HepG2 (cell line): Measurements from ENCODE around the gene CTCF. TPM values are rescaled to one million over a fixed set of nuclear protein-coding genes. Genes with fewer than 3 reads are reported as not detected.

ENCODE experiments used
- FOXO1 ChIP-seq: sonication (generic); formaldehyde crosslinking; IDR thresholded peaks from 2 replicates; pipeline ENCODE4 v1.4.0; 2020; ENCODE audit warnings: missing genetic modification reagents
- HHEX ChIP-seq: IDR thresholded peaks from 2 replicates; pipeline ENCODE4 v1.6.1; 2016; ENCODE audit warnings: control low read depth
- IRF2 ChIP-seq: IDR thresholded peaks from 2 replicates; pipeline ENCODE4 v1.6.1; 2018; ENCODE audit warnings: missing genetic modification reagents, missing compliant biosample characterization
- ISX ChIP-seq: sonication (generic); formaldehyde crosslinking; conservative IDR thresholded peaks from 2 replicates; pipeline ENCODE4 v1.5.0; 2020; ENCODE audit warnings: missing genetic modification reagents
- KDM3A ChIP-seq: IDR thresholded peaks from 2 replicates; pipeline ENCODE4 v1.6.1; 2018; ENCODE audit warnings: low read depth, missing compliant biosample characterization
- MED1 ChIP-seq: sonication (generic); formaldehyde crosslinking; IDR thresholded peaks from 2 replicates; pipeline ENCODE4 v1.4.0; 2020; ENCODE audit warnings: missing genetic modification reagents
- MXI1 ChIP-seq: IDR thresholded peaks from 3 replicates; pipeline ENCODE4 v1.6.1; 2012; ENCODE audit warnings: low read depth, low read length, inconsistent platforms, borderline replicate concordance
- MYC ChIP-seq: sonication (generic); formaldehyde crosslinking; IDR thresholded peaks from 2 replicates; pipeline ENCODE4 v1.9.0; 2021; ENCODE audit warnings: missing genetic modification reagents, borderline replicate concordance
- NFE2 ChIP-seq: sonication (generic); formaldehyde crosslinking; IDR thresholded peaks from 2 replicates; pipeline ENCODE4 v1.4.0; 2020; ENCODE audit warnings: missing genetic modification reagents
- NFYC ChIP-seq: IDR thresholded peaks from 2 replicates; pipeline ENCODE4 v1.6.1; 2016; ENCODE audit warnings: missing genetic modification reagents, missing compliant biosample characterization
- TBP ChIP-seq: sonication (generic); formaldehyde crosslinking; IDR thresholded peaks from 2 replicates; pipeline ENCODE4 v1.5.0; 2020; ENCODE audit warnings: missing genetic modification reagents
- TEF ChIP-seq: sonication (generic); formaldehyde crosslinking; IDR thresholded peaks from 2 replicates; pipeline ENCODE4 v1.5.0; 2020; ENCODE audit warnings: missing genetic modification reagents
- YEATS4 ChIP-seq: sonication (generic); formaldehyde crosslinking; IDR thresholded peaks from 2 replicates; pipeline ENCODE4 v1.4.0; 2020; ENCODE audit warnings: missing genetic modification reagents, borderline replicate concordance
- ZFP91 ChIP-seq: sonication (generic); formaldehyde crosslinking; IDR thresholded peaks from 2 replicates; pipeline ENCODE4 v1.9.0; 2022; ENCODE audit warnings: missing genetic modification reagents, mild to moderate bottlenecking, borderline replicate concordance
- ZNF121 ChIP-seq: sonication (generic); formaldehyde crosslinking; IDR thresholded peaks from 2 replicates; pipeline ENCODE4 v1.5.0; 2020; ENCODE audit warnings: mild to moderate bottlenecking, missing genetic modification reagents
- ZNF367 ChIP-seq: sonication (generic); formaldehyde crosslinking; IDR thresholded peaks from 2 replicates; pipeline ENCODE4 v1.4.0; 2020; ENCODE audit warnings: missing genetic modification reagents, borderline replicate concordance
- ZNF451 ChIP-seq: sonication (generic); formaldehyde crosslinking; IDR thresholded peaks from 2 replicates; pipeline ENCODE4 v1.5.0; 2020; ENCODE audit warnings: mild to moderate bottlenecking, missing genetic modification reagents
- ZNF501 ChIP-seq: sonication (generic); formaldehyde crosslinking; IDR thresholded peaks from 2 replicates; pipeline ENCODE4 v1.5.1; 2020; ENCODE audit warnings: mild to moderate bottlenecking, moderate library complexity, missing genetic modification reagents
- ZNF546 ChIP-seq: sonication (generic); formaldehyde crosslinking; conservative IDR thresholded peaks from 2 replicates; pipeline ENCODE4 v1.8.1; 2023; ENCODE audit warnings: mild to moderate bottlenecking, missing genetic modification reagents
- ZNF564 ChIP-seq: sonication (generic); formaldehyde crosslinking; IDR thresholded peaks from 2 replicates; pipeline ENCODE4 v1.8.1; 2023; ENCODE audit warnings: mild to moderate bottlenecking, missing genetic modification reagents
- ZNF607 ChIP-seq: sonication (generic); formaldehyde crosslinking; IDR thresholded peaks from 2 replicates; pipeline ENCODE4 v1.5.1; 2020; ENCODE audit warnings: missing genetic modification reagents, mild to moderate bottlenecking, borderline replicate concordance
- ZNF660 ChIP-seq: sonication (generic); formaldehyde crosslinking; IDR thresholded peaks from 2 replicates; pipeline ENCODE4 v1.5.1; 2020; ENCODE audit warnings: mild to moderate bottlenecking, low read depth, missing genetic modification reagents, borderline replicate concordance
- ZNF792 ChIP-seq: IDR thresholded peaks from 2 replicates; pipeline ENCODE4 v1.6.1; 2016
- polyA plus RNA-seq, 8 experiments: library from polyadenylated mRNA; depleted of rRNA in 3 of 8; stranded (reverse) in 7 of 8; unstranded in 1 of 8; fragments of >200 nt; fragmentation: Illumina TruSeq in 4 of 8; extraction: Trizol in 4 of 8; gene quantifications; 2 replicates each; pipeline versions ENCODE4 v1.2.1 to v1.2.3, GENCODE V29; 2011 to 2016; ENCODE audit warnings: low read depth in 4 of 8, missing spikeins in 1 of 8, mixed read lengths in 1 of 8; ENCODE audit not compliant: insufficient read depth in 1 of 8
- total RNA-seq, 5 experiments: library from RNA; depleted of rRNA; stranded (reverse); fragments of >200 nt; fragmentation: Illumina TruSeq; extraction: Trizol; gene quantifications; 2 replicates each; pipeline ENCODE4 v1.2.3, GENCODE V29; 2016; ENCODE audit warnings: low read depth in 1 of 5
- TF ChIP-seq, protein P1 (sequence below): sonication (generic); formaldehyde crosslinking; IDR thresholded peaks from 2 replicates; pipeline ENCODE4 v1.4.0; 2020; ENCODE audit warnings: missing genetic modification reagents, borderline replicate concordance
- TF ChIP-seq, protein P2 (sequence below): sonication (generic); formaldehyde crosslinking; IDR thresholded peaks from 2 replicates; pipeline ENCODE4 v1.8.0; 2023; ENCODE audit warnings: mild to moderate bottlenecking, missing genetic modification reagents

CTCF gene
- total and polyA plus RNA-seq, 2 of the 13 experiments (the other 11 are each of a cell fraction or from before 2014, with no cell fraction given): 19.5 to 37.5 TPM

DNA sequence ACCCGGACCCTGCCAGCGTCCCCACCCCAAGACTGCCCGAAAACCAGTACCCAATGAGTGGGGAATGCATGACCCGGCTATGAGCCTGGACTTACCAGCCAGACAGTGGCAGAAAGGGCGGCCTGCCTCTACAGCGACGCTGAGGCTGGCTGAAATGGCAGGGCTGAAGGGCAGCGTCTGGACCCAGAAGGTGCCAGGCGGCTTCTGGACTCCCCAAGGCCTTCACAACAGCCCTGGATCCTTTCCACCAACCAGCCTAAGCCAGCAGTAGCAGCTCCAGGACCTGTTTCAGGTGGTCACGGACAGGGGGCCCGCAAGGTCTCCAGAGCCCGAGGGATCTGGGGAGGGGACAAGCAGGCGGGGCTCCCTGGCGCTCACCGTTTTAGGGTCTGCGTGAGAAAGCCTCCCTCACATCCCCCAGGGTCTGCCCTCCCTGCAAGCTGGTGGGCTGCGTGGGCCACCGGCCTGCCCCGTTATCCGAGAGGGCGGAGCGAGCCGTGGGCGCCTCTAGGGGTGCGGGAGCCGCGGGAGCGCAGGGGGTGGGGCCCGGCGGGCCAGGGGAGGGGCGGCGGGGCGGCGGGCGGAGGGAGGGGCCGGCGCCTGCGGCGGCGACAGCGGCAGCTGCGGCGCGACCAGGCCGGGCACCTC, 34.0 kb upstream of the CTCF start, which contains the start of gene RIPOR1 (continued):
- TF ChIP-seq YEATS4 (CRISPR knock-in tag) (0 out of 2 replicates have a peak, but pooled peaks have one; percentile 59), FOXO1 (CRISPR knock-in tag) (0 out of 2 replicates have a peak, but pooled peaks have one; percentile 4), ZNF451 (CRISPR knock-in tag) (peak; percentile 33; the same call in 1 of the 2 replicates), ZNF607 (CRISPR knock-in tag) (peak; percentile 12; the same call in 1 of the 2 replicates), MYC (CRISPR knock-in tag) (no peak; the same call in 1 of the 2 replicates), IRF2 (no peak), NFYC (CRISPR knock-in tag) (0 out of 2 replicates have a peak, but pooled peaks have one; percentile 5), ZFP91 (CRISPR knock-in tag) (peak; percentile 70; the same call in 1 of the 2 replicates), KDM3A (CRISPR knock-in tag) (peak; percentile 65; the same call in 1 of the 2 replicates), ISX (CRISPR knock-in tag) (no peak), ZNF660 (CRISPR knock-in tag) (no peak), MXI1 (no peak), ZNF367 (CRISPR knock-in tag) (no peak), ZNF564 (no peak), ZNF546 (0 out of 2 replicates have a peak, but pooled peaks have one; percentile 0), HHEX (CRISPR knock-in tag) (no peak), ZNF792 (no peak), ZNF121 (CRISPR knock-in tag) (no peak), NFE2 (CRISPR knock-in tag) (0 out of 2 replicates have a peak, but pooled peaks have one; percentile 12), TBP (CRISPR knock-in tag) (0 out of 2 replicates have a peak, but pooled peaks have one; percentile 14), ZNF501 (CRISPR knock-in tag) (peak; percentile 35; the same call in 1 of the 2 replicates), MED1 (0 out of 2 replicates have a peak, but pooled peaks have one; percentile 1), TEF (0 out of 2 replicates have a peak, but pooled peaks have one; percentile 9)
- TF ChIP-seq, protein P1, sequence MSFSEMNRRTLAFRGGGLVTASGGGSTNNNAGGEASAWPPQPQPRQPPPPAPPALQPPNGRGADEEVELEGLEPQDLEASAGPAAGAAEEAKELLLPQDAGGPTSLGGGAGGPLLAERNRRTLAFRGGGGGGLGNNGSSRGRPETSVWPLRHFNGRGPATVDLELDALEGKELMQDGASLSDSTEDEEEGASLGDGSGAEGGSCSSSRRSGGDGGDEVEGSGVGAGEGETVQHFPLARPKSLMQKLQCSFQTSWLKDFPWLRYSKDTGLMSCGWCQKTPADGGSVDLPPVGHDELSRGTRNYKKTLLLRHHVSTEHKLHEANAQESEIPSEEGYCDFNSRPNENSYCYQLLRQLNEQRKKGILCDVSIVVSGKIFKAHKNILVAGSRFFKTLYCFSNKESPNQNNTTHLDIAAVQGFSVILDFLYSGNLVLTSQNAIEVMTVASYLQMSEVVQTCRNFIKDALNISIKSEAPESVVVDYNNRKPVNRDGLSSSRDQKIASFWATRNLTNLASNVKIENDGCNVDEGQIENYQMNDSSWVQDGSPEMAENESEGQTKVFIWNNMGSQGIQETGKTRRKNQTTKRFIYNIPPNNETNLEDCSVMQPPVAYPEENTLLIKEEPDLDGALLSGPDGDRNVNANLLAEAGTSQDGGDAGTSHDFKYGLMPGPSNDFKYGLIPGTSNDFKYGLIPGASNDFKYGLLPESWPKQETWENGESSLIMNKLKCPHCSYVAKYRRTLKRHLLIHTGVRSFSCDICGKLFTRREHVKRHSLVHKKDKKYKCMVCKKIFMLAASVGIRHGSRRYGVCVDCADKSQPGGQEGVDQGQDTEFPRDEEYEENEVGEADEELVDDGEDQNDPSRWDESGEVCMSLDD (CRISPR knock-in tag): peak; percentile 11; the same call in 1 of the 2 replicates
- TF ChIP-seq, protein P2, sequence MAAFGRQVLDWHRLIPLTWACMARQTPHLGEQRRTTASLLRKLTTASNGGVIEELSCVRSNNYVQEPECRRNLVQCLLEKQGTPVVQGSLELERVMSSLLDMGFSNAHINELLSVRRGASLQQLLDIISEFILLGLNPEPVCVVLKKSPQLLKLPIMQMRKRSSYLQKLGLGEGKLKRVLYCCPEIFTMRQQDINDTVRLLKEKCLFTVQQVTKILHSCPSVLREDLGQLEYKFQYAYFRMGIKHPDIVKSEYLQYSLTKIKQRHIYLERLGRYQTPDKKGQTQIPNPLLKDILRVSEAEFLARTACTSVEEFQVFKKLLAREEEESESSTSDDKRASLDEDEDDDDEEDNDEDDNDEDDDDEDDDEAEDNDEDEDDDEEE: peak; percentile 87; the same call in 1 of the 2 replicates
